Iris pigment epithelial cell (primary cell): Measurements from ENCODE around the gene DPF1.
A peak's percentile ranks its signal among the peaks of the same experiment; 100 is the strongest.

ENCODE experiments used
- DNase-seq: peaks from one replicate; pipeline ENCODE4 v3.0.0-alpha.2; 2011; ENCODE audit warnings: low read depth

DPF1 gene

DNA sequence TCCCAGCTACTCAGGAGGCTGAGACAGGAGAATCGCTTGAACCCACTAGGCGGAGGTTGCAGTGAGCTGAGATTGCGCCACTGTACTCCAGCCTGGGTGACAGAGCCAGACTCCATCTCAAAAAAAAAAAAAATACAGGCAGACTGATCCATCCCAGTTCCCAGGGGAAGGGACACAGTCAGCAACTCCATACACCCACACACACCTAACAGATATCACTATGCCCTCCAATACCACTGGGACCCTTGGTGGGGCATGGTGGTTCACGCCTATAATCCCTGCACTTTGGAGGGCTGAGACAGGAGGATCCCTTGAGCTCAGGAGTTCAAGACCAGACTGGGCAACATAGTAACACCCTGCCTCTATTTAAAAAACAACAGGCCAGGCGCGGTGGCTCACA is 2.6 kb downstream of the DPF1 start:
- no peak for DNase-seq

DNA sequence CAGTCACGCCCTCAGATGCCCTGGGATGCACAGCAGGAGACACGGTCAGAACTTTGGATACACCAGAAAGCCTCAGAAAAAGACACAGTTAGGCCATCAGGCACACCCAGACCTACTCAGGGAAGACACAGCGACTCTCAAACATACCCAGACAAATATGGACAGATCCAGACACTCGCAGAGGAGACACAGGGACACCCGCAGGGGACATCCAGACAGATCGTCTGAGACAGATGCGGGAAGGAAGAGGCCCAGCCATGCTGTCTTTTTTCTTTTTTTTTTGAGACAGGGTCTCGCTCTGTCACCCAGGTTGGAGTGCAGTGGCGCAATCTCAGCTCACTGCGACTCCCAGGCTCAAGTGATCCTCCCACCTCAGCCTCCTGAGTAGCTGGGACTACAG is 4.8 kb downstream of the DPF1 start:
- no peak for DNase-seq

DNA sequence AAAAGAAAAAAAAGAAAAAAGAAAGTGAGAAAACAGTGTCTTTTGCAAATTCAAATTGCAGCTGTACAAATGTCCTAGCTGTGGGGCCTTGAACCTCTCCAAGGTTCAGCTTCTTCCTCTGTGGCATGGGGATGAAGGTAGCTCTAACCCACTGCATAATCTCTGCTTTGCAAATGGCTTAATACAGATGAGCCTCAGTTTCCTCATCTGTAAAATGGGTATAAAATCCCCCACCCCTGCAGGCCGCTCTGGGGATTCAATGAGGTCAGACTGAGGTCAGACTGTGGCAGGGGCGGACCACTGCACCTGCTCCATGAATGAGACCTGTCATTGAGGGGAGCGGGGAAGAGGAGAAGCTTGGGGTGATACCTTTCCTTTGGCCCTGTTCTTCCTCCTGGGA is 5.8 kb downstream of the DPF1 start:
- DNase-seq: no peak

DNA sequence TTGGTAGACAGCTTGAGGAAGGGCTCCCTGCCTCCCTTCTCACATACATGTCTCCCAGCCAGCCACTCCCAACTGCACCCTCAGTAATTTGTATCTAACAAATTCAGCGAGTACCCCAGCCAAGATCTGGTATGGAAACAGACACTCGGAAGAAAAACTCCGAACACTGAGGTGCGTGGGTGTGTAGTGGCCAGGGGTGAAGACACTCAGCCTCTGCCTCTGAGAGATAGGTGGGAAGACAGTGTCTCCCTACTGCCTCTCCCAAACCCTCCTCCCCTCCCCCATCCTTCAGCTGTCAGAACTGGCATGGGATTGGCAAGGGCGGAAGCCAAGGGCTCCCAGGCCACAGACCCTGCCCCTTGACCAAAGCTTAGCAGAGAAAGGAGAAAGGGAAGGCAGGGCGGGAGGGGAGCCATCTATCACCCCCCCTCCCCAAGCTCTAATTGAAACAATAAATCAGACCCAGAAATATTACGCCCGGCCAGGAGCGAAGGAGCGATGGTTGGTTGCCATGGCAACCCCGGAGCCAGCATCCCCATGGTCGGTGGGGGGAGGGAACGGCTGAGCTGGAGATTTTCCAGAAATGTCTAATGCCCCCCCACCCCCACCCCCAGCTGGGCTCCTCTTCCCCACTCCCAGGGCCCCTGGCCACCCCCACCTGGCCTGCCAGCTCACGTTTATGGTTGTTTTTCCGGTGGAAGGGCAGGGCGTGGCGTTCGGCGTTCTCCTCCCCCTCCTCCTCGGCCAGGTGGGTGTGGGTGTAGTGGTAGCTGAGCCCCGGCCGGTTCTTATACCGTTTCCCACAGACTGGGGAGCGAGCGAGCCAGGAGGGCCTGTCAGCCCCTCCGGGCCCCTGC is 7.0 kb downstream of the DPF1 start:
- DNase-seq: no peak

DNA sequence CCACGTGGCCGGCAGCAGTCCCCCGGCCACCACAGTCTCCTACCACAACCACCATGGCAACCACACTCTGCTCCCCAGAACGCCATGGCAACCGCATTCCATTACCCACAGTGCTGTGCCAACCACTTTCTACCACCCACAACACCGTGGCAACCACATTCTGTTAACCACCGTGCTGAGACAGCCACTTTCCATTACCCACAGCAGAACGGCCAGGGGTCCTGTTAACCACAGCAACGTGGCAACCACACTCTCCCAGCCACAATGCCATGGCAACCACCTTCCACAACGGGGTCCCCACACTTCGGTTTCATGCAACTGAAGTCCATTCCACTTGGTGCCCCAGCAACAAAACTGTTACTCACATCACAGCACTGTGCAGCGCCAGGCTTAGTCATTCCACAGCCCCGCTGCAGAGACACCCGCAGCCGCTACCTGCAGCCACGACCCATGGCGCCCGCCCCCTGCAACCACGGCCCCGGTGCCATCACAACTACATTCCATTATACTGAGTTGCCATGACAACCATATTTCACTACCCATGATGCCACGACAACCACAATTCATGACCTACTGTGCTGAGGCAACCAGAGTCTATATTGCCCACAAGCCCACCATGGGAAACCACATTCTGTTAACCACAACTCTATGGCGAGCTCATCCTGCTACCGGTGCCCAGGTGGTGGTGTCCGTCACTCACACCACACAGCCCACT is 10.0 kb downstream of the DPF1 start:
- peak; percentile 42 for DNase-seq

DNA sequence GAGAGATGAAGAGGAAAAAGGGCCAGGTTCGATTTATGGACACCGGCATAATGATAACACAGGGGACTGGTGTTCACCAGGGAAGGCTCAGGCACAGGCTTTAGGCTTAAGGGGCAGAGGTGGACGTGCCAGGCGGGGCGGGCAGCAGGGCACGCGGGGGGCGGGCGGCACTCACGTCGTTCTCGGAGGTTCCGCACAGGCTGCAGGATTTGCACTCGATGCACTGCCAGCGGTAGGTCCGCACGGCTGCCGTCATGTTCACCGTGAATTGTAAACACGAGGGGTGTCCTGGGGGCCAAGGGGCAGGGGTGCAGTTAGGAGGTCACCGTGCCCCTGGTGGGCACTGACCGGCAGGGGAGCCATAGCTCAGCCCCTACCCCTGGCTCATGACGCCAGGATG is 10.6 kb downstream of the DPF1 start:
- DNase-seq: no peak

DNA sequence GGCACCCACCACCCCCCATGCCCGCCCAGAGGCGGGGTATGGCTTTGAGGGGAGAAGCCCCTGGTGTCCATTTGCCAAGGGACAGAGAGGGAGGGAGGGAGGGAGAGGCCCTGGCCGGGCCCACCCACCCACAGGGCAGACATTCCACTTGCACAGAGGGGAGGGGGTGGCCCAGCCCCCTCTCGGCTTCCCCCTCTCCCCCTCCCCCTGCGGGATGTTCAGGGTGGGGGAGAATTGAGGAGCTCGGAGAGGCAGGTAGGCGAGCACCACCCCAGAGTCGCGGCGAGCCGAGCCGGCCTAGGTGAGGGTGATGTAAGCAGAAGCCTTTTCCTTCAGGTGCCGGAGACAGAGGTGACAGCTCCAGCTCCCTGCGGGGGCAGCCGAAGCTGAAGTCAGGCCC is 12.3 kb downstream of the DPF1 start:
- DNase-seq: no peak

DNA sequence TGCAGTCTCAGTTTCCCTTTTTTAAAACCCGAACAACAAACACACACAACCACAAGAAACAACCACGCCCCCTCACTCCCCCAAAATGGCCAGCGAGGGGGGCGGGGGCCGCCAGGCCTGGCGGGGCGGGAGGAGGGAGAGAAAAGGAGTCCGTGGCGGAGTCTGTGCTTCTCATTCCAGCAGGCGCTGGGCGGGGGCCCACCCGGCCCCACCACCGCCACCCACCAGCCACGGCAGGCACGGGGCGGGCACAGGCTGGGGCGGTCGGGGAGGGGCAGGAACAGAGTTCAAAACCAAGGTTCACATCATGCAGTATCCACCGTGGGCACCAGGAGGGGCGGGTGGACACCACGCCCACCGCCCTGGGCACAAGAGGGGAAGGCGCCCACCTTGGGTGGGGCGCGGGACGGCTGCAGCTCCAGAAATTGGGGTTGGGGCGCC is 12.9 kb downstream of the DPF1 start:
- DNase-seq: no peak

DNA sequence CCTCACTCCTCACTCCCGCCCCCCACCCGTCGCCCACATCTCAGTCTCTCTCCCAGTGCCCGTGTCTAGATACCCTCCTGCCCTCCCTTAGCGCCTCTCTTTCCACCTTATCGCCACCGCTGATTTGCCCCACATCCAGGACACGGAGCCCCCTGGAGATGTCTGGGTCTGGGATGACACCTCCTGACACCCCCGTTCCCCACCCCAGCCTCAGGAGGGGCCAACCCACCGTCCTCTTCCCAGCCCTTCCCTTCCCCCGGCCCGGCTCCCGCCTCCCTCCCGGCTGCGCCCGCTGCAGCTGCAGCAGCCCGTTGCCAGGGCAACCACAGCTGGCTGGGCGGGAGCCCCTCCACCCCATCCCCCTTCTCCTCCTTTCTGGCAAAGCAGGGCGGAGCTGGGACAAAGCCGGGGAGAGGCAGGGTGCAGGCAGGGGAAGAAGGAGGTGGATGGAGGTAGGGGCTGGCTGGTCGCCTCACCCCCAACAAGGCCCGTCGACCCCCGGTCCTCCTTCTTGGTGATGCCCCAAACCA is 13.5 kb downstream of the DPF1 start:
- no peak for DNase-seq

DNA sequence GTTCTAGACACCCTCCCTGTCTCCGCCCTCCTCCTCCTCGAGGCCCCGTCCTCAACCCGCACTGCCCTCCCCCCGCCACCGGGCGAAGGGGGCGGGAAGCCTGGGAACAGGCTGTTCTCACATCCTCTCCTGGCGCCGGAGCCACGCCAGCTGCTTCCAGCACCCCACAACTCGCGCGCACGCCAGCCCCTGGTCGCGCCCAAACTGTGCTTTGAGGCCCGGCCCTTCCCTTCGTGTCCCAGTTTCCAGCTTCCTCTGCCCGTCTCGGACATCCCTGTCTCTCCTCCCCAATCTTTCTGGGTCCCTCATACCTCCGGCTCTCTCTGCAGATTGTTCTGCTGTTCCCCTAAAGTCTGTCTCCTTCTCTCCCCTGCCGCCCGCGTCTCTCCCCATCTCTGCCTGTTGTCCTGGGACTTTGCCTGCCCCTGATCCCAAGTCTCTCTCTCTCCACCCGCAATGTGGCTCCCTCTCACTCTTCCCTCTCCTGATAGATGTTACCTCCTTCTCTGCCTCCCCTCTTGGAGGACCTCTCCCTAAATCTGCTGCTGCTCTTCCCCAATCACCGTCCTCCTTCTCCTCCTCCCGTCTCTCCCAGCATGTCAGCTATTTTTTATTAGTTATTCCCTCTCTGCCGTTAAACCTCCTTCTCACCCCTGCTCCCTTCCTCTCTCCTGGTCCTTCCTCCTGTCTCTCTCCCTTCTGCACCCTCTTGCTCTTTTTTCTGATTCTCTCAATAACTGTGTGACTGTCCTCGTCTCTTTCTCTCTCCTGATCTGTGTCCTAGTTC is 14.2 kb downstream of the DPF1 start:
- peak; percentile 37 for DNase-seq

DNA sequence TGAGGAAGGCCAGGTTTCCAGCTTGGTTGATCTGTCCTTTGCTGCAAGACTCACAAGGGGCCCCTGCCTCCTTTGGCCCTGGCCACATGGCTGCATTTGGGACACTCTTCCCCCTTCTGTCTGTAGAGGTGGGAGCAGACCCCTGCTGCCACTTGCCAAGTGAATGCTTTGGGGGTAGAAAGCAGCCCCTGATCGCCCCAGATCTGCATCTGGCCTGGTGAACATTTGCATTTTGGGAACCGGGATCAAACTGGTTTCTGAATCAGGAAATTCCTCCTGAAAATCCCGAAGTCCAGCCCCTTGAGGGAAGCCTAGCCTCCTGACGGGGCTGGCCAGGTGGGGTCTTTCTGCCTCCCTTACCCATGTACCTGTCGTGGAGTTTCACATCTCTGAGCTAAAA is 14.9 kb downstream of the DPF1 start:
- no peak for DNase-seq

DNA sequence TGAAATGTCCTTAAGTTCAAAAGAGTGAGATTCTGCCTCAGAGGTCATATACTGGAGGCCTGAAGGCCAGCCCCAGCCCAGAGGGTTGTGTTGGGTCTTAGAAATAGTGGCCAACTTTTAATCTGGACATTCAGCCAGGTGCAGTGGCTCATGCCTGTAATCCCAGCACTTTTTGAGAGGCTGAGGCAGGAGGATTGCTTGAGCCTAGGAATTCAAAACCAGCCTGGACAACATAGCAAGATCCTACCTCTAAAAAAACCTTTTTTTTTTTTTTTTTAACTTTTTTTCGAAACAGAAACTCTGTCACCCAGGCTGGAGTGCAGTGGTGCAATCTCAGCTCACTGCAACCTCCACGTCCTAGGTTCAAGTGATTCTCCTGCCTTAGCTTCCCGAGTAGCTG is 15.5 kb downstream of the DPF1 start:
- no peak for DNase-seq

DNA sequence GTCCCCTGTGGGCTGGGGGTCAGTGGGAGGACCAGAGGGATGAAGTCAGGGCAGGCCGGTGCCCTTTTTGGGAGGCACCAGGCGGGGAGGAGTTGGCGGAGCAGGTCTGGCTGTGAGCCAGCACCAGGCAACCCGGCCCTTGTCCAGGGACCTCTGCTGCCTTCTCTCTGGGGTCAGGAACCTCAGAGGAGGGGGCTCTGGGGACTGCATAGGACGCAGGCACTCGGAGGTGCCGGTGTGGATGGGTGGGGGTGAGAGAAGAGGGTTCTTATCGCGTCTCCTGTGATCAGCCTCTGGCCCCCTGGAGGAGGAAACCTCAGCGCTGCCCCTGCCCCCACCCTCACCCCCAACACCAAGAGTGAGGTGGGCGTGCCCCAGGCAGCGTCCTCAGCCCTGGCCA is 16.5 kb downstream of the DPF1 start:
- DNase-seq: no peak

DNA sequence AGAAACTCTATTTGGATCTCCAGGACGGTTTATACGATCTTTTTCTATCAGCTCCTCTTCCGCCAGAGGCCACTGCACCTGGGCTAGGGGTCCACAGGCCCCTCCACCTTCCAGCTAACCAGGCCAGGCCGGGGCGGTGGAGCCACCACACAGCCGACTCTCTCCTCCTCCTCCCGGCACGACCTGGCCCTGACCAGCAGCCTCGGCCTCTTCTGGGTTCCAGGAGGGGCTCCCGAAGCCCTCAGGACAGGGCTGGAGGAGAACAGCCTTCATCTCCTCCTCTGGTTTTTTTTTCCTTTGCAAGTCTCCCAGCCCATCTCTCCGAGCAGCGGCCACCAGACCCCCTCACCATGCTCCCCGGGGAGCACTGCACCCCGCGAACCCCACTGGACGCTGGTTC is 17.1 kb downstream of the DPF1 start:
- DNase-seq: no peak

DNA sequence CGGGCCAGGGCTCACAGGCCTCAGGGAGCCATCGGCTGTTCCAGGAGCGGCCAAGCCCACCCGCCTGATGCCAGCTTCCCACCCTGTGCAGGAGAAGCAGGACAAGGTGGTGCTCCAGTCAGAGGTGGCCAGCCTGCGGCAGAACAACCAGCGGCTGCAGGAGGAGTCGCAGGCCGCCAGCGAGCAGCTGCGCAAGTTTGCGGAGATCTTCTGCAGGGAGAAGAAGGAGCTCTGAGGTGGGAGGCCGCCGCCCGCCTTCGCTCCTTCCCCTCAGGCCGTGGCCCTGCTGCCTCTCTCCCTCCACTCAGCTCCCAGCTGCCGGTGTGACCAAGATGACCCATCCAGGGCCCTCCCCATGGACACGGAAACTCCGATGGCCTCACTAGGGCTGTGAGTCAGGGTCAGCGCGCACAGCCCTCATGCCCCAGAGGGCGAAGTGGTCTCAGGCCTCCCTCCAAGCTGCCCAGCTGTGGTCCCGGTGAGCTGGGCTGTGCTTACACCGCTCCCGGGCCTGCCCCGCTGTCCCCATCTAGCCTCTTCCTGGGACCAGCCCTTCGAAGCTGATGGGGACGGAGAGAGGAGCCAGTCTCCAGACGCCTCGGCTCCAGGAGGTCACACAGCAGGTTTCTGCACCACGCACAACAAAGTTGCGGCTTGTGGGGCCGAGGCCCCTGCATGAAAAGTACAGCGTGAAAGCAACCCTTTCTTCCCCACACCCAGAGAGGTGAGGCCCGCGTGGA is 17.8 kb downstream of the DPF1 start:
- DNase-seq: no peak

DNA sequence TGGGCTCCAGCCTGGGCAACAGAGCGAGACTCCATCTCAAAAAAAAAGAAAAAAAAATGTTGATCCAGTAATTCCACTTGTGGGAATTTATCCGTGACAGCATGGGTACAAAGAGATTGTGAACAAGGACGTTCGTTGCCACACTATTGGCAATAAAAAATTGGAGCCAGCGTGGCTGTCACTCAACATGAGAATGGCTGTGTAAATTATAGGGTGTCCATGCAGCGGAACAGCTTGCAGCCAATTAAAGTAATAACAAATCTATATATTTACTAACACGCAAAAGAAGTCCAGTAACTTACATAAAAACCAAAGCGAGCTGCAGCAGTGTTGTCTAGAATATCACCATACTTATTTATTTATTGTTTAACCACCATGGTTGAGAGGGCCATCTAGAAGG is 19.3 kb downstream of the DPF1 start:
- no peak for DNase-seq

DNA sequence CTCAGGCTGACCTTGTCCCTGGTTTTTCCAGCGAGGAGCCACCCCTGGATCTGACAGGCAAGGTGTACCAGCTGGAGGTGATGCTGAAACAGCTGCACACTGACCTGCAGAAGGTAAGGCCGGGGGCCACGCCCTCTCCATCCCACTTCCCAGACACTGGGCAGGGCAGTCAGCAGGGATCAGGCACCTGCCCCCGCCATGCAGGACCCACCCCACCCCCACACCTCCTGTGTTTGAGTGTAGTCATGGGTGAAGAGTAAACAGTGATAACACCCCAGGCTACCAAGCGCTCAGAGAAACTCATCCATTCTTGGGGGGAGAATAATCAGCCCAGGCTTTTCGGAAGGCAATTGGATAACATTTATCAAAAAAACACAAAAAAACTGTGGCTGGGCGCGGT is 19.9 kb downstream of the DPF1 start:
- DNase-seq: no peak

DNA sequence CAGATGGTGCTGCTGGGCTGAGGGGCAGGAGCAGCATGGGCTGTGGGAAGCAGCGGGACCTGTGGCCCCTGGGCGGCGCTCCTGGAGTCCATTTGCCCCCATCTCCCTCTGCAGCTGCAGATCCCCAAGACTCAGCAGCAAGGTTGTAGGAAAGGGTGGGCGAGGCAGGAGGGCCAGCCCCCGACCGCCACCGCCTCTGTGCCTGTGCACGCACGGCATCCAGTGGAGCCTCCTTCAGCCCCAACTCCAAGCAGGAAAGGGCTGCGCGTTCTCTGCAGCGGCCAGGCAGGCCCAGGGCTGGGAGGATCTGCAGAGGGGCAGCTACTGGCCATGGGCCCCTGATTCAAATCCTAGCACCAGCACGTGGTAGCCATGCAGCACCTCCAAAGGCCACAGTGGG is 20.8 kb downstream of the DPF1 start:
- no peak for DNase-seq

DNA sequence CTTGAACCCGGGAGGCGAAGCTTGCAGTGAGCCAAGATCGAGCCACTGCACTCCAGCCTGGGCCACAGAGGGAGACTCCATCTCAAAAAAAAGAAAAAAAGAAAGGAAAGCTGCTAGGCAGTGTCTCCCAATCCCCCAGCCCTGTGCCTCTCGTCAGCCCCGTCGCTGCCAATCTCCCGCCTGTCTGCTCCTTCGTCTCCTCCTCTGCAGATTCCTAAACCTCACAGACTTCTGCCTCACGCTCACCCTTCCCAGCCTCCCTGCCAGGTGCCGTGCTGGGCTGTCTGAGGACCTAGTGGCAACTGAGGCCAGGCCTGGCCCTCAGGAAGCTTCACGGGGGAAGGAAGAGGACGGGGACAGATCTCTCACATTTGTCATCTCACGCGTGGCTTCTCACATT is 21.5 kb downstream of the DPF1 start:
- no peak for DNase-seq

DNA sequence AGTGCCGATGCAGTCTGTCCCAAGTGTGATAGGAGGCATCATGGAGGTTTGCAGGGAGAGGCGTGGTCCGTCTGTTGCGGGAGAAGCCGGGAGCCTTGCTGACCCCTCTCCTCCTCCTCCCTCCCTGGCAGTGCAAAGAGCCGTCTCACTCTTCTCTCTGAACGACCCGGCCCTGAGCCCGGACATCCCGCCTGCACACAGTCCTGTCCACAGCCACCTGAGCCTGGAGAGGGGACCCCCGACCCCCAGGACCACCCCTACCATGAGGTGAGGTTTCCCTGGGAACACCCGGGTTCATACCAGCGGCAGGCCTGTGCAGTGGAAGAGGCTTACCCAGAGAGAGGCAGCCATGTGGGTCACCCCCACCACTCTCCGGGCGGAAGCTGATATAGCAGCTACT is 22.3 kb downstream of the DPF1 start:
- no peak for DNase-seq

DNA sequence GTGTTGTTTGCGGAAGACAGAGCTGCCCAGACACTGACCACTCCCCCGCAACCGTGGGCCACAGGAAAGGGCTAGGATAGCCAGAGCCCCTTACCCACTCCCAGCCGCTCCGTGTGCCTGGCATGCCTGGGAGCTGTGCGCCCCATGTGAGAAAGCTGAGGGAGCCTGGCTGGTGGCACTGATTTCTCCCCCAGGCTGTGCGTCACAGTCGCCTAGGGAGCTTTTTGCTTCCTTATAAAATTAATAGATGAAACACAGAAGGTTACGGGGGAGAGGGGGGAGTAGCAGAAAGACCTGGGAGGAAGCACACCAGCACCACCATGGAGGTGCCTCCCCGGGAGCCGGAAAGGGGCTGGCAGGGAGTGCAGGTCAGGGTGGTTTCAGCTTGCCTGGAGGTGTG is 24.7 kb downstream of the DPF1 start:
- no peak for DNase-seq
